Measurements from ENCODE around the gene TECTA.
"Not testable (repeated sequence)": the region's sequence is repeated elsewhere in the genome, so short reads cannot be mapped to it uniquely, and the experiment has no call there.

TECTA gene

DNA sequence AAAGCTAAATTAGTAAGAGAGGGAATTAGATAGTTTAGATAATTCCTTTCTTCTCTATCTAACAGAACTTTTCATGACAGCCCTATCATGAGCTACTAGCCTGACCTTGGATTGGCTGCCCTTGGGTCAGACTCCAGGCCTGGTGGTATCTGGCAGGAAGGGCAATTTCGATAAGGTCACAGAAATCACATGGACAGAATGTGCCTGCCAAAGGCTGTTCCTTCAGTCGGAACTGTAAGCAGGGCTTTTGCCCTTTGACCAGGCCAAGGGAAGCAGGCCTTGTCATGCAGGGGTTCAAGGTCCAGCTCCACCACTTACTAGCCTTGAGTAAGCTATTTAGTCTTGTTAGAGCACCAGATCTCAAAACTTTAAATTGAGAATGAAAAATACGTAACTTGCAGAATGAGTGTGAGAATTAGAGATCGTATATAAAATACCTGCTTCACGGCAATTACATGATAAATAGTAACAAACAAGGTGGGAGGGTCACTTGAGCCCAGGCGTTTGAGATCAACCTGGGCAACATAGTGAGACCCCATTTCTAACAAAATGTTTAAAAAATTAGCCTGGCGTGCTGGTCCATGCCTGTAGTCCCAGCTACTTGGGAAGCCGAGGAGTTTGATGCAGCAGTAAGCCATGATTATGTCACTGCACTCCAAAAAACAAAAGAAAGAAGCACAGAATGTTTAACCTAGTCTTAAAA lies 130.7 kb downstream of the TECTA start:
- DNase-seq, result no peak

DNA sequence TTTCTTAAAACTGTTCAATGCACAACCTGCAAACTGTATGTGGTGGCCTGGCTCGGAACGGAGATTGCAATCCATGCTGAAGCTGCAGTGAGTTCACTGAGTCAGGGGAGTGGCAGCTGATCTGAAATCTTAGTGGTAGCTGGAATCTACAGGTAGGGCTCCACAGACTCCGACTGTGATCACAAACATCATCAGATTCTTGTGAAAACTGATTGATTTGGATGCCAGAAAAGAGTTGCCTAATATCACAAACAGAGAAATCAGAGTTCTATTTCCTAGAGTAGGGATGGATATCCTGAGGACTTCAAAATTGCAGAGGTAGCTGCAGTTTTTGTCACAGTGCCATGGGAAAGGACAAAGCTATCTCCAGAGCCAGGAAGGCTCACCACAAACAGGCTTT lies 134.0 kb downstream of the TECTA start:
- DNase-seq, result no peak

DNA sequence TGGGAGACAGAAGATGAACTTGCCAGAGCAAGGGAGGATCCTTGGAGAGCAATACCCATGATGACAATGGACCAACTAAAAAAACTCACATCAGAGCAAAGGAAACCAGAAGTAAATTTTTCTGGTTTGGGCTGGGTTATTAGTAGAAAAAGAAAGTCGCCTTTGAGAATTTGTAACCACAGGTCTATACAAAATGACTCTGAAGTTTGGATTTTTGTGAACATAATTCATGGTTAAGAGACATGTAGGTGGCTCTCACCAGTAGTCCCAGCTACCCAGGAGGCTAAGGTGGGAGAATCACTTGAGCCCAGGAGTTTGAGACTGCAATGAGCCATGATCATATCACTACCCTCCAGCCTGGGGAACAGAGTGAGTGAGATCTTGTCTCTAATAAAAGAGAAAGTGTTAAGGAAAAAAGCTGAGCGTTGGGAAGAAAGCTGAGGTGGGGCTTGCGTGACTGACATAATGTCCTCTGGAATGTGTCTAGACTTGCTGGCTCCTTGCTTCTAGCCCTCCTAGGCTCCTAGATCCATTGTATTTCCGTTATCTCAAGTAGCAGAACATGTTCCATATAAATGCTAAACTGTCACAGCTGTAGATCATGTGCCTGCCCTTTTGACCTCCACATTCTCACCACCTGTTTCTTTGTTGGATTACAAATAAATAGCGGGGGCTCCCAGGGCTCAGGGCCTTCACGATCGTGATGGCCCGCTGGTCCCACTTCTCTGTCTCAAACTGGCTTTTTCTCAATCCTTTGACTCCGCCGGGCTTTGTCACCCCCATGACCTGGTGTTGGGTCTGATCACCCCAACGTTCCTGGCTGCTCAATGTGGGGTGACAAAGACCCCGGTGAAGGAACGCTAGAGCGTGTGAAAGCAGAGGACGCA lies 135.3 kb downstream of the TECTA start:
- DNase-seq, result no peak

DNA sequence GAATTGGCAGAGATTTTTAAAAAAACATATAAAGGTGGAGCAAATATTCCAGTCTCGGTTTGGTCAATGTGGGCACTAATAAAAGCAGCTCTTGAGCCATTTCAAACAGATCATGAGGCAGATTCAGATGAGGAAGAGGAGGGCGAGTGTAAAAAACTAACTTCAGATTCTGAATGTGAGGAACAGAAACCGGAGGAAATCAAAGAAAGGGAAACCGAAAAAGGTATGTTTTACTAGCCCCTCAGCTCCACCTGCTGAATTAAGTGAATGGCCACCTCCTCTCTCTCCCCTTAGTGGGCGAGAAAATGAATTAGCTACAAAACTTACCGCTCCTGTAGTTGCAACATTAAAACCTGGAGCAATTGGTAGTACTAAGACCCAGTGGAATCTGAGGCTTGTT lies 136.2 kb downstream of the TECTA start:
- DNase-seq, result not testable (repeated sequence)

DNA sequence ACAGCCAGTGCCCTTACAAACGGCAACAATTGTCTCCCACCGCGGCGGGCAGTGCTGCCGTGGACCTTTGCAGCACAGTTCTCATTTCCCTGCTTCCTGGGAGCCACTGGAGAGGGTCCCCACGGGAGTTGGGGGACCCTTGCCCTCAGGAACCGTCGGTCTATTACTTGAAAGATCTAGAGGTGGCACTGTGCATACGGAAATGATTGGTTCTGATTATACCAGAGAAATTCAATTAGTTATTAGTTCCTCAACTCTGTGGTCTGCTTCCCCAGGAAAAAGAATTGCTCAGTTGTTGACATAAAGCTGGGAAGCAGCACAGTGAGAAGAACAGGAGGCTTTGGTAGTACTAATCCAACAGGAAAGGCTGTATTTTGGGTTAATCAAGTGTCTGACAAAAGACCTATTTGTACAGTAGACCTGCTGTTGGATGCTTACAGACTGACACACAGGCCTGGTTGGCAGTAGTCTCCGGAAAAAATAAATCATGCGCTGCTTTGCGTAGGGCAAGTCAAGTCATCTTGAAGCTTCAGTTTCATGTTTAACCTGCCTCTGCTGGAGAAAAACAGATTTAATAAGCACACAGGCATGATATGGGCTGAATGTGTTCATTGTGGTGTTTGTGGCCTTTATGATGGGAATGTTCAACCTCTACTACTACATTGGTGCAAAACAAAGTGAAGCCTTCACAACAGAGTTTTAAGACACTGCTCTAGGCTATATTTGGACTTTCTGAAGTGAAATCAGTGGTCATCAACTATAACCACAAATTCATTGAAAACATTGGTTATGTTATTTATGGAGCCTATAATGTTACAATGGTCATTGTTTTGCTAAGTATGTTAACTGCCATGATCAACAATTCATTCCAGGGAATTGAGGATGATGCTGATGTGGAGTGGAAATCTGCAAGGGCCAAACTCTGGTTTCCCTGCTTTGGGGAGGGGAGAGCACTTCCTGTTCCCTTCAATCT lies 136.9 kb downstream of the TECTA start:
- no peak for DNase-seq

DNA sequence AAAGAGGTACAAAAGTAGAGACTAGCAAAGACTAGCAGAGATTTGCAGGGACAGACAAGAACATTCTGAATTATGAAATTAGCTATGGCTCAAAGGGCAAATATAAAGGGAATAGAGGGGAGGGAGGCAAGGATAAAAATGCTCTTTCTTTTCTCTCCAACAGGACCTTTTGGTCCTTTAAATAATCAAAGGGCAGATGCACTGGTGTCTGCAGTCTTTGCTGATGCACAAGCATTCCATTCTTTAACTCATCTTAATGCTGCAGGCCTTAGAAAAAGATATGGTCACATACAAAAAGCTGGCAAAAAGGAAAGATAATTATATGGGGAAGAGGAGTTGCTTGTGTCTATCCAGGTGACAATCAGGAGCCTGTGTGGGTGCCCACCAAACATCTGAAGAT lies 137.9 kb downstream of the TECTA start:
- DNase-seq, result no peak

DNA sequence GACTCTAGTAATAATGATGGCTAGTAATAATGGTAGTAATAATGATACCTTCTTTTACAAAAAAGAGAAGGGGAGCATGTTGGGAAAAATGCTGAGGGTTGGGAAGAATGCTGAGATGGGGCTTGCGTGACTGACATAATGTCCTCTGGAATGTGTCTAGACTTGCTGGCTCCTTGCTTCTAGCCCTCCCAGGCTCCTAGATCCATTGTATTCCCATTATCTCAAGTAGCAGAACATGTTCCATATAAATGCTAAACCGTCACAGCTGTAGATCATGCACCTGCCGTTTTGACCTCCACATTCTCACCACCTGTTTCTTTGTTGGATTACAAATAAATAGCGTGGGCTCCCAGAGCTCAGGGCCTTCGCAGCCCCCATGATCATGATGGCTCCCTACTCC lies 139.0 kb downstream of the TECTA start:
- not testable (repeated sequence) for DNase-seq

DNA sequence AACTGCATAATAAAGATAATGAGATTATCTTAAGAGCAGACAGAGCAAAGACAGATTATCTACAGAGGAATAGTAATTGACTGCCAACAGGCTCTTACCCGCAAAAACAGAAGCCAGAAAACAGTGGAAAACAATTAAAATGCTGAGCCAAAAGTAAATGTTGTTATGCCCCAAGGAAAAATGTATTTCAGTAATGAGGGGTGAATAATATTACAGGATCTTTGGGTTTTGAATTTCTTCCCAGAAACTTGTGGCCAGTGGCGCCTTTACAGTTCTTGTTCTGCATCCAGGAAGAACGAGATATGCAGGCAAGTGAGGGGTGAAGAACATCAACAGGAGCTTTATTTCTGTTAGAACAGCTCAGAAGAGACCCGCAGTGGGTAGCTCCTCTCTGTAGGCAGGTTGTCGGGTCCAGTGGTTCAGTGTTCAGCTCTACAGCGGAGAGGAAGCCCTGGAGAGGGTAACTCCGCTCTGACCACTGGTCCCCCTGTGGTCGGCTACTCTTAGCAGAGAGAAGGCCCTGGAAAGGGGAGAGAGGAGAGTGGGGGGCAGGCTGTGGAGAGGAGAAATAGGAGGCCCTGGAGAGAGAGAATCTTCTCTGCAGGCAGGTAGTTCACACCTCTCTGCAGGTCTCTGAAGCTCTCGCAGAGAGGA lies 139.7 kb downstream of the TECTA start:
- DNase-seq, result no peak
